ENCODE results near the gene FAM78A. TPM values are rescaled to one million over a fixed set of nuclear protein-coding genes. Genes with fewer than 3 reads are reported as not detected.

FAM78A gene
- total RNA-seq, 2 donors from 2014 or later = 38.0 to 42.3 TPM

DNA sequence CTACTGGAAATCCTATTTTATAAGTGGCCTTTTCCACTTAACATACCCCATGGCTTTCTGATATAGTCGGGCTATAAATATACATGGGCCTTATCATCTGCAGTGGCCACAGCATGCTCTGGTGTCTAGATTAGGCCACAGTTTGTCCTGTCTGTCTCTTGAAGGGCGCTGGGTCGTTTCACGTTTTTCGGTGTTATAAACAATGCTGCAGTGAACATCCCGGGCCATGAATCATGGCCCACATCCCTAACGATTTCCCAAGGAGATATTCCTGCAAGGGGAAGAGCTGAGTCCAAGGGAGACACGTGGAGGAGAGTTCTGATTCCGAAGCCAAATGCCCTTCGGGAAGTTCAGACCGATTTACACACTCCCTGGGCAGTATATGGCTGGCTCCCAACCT is 21.6 kb upstream of the FAM78A start:
- no peaks in the 10 kb centered on the region for H3K9me3 Mint-ChIP-seq
- no peak for ATAC-seq (replicated peaks in 1 of 2)
- no peaks in the 10 kb centered on the region for H3K36me3 Mint-ChIP-seq (ENCODE audit: insufficient read depth in 2 of 2)
- no peaks in the 10 kb centered on the region for H3K27me3 Mint-ChIP-seq (ENCODE audit: low read depth)
- no peaks in the 10 kb centered on the region for H3K4me1 Mint-ChIP-seq (ENCODE audit: low read depth)
- H3K4me3 Mint-ChIP-seq = no peak overlapping the region
- no peak overlapping the region for H3K27ac Mint-ChIP-seq
- DNase-seq = no peak

DNA sequence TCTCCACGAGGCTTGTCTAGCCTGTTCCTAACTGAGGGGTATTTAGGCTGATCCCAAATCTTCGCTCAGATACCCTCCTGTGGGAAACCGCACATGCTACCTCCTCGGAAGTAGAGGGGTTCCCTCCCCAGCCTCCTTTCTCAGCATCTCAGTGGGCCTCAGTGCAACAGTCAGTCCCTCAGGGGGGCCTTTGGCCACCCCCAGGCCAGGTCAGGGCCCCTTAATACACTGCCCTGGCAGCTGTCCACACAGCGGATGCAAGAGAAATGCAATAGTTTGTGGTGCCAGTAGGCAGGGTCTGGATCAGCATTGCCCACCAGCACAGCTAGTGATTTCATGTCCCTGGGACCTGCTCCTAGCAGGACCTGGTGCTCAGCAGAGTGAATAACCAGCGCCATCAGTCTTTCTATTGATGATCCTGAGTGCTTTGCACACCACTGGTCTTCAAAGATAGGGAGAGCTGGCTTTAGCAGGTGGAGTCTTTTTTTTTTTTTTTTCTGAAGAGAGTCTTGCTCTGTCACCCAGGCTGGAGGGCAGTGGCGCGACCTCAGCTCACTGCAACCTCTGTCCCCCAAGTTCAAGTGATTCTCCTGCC is 20.7 kb upstream of the FAM78A start:
- Mint-ChIP-seq H3K4me3 (no peak overlapping the region), H3K27me3 (ENCODE audit: low read depth) (no peaks in the 10 kb centered on the region), H3K27ac (no peak overlapping the region), H3K9me3 (no peaks in the 10 kb centered on the region), H3K36me3 (ENCODE audit: insufficient read depth in 2 of 2) (no peaks in the 10 kb centered on the region), H3K4me1 (ENCODE audit: low read depth) (no peaks in the 10 kb centered on the region)
- DNase-seq = no peak
- no peak for ATAC-seq (replicated peaks in 1 of 2)

DNA sequence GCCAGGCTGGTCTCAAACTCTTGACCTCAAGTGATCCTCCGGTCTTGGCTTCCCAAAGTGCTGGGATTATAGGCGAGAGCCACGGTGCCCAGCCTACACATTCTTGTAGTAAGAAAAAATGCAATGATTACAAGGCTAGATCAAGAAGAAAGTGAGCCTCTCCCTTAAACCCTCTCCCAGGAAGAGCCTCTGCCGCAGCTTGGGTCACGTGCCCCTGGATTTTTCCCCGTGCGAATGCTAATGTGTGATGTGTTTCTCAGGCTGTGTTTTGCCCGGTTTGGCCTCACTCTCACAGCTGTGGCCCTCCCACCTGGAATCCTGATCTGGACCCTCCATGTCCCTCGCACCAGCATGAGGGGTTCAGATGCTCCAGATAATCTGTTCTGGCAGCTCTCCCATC is 20.1 kb upstream of the FAM78A start:
- Mint-ChIP-seq H3K27ac (no peak overlapping the region), H3K36me3 (ENCODE audit: insufficient read depth in 2 of 2) (no peaks in the 10 kb centered on the region), H3K27me3 (ENCODE audit: low read depth) (no peaks in the 10 kb centered on the region), H3K9me3 (no peaks in the 10 kb centered on the region), H3K4me1 (ENCODE audit: low read depth) (no peaks in the 10 kb centered on the region), H3K4me3 (no peak overlapping the region)
- ATAC-seq (replicated peaks in 1 of 2) (no peak), DNase-seq (no peak)

DNA sequence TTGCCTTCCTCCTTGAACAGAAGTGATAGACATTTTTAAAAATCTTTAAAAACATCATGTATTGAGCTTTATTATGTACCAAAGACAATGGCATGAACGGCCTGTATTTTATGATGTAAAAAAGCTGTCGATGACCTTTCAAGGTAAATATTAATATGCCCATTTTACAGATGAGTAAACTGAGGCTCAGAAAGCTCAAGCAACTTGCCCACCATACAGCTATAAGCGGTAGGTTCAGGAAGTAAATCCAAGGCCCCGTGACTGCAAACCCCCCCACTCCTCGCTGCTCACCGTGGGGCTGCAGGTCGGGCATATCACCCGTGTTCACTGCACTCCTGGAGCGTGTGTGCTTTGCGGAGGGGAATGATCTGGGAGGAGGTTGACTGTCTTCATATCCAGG is 16.6 kb upstream of the FAM78A start:
- no peak for DNase-seq
- Mint-ChIP-seq H3K27me3 (ENCODE audit: low read depth) (no peaks in the 10 kb centered on the region), H3K36me3 (ENCODE audit: insufficient read depth in 2 of 2) (no peaks in the 10 kb centered on the region), H3K9me3 (no peaks in the 10 kb centered on the region), H3K4me1 (ENCODE audit: low read depth) (no peaks in the 10 kb centered on the region), H3K4me3 (no peak overlapping the region), H3K27ac (no peak overlapping the region)
- ATAC-seq (replicated peaks in 1 of 2) = no peak

DNA sequence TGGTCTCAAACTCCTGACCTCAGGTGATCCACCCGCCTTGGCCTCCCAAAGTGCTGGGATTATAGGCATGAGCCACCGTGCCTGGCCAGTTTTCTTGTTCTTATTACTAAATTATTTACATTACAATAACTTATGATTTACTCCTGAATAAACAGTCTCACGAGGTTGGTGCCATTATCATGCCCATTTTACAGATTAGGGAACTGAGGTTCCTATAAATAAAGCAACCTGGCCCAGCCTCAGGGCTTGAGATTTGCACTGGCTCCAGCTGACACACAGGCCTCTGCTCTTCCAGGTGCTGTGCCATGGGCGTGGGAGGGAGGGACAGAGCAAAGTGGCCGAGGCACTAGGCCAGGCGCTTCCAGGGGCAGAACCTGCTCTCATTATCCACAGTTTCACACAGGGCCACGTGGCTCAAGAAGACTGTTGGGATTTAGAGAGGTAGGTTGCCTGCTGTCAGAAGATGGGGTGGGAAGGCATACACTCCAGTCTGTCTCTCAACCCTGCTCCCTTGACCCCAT is 15.5 kb upstream of the FAM78A start:
- Mint-ChIP-seq H3K36me3 (ENCODE audit: insufficient read depth in 2 of 2) (no peaks in the 10 kb centered on the region), H3K27ac (no peak overlapping the region), H3K9me3 (no peaks in the 10 kb centered on the region), H3K4me1 (ENCODE audit: low read depth) (no peaks in the 10 kb centered on the region), H3K4me3 (no peak overlapping the region), H3K27me3 (ENCODE audit: low read depth) (no peaks in the 10 kb centered on the region)
- DNase-seq (no peak), ATAC-seq (replicated peaks in 1 of 2) (no peak)

DNA sequence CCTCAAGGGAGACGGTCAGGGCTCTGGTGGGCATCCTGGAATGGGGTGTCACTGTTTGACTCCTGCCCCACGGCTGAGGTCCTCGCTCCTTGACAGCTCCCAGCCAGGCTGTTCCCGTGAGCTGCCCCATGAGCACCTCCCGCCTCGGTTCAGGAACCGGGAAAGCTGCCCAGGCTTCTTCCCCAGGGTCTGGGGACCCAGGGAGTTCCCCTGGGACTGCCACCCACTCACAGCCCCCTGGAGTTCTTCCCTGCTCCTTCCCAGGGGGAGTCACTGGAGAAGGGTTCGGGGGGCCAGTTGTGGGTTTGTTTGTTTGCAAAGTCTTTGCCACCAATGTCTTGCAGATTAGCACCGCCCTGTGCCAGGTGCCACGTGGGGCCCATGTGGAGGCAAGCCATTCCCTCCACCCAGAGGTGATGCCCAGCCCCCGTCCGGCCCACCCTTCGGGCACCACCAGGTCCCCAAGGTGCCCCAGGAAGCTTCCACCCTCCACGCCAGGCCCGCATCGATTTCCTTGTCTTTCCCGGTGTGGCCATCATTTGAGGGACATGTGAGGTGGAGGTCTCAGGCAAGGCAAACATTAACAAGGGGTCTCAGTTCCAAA is 14.6 kb upstream of the FAM78A start:
- no peaks in the 10 kb centered on the region for H3K27me3 Mint-ChIP-seq (ENCODE audit: low read depth)
- no peak overlapping the region for H3K4me3 Mint-ChIP-seq
- no peak for DNase-seq
- H3K36me3 Mint-ChIP-seq (ENCODE audit: insufficient read depth in 2 of 2) = no peaks in the 10 kb centered on the region
- no peaks in the 10 kb centered on the region for H3K4me1 Mint-ChIP-seq (ENCODE audit: low read depth)
- no peak for ATAC-seq (replicated peaks in 1 of 2)
- no peaks in the 10 kb centered on the region for H3K9me3 Mint-ChIP-seq
- no peak overlapping the region for H3K27ac Mint-ChIP-seq

DNA sequence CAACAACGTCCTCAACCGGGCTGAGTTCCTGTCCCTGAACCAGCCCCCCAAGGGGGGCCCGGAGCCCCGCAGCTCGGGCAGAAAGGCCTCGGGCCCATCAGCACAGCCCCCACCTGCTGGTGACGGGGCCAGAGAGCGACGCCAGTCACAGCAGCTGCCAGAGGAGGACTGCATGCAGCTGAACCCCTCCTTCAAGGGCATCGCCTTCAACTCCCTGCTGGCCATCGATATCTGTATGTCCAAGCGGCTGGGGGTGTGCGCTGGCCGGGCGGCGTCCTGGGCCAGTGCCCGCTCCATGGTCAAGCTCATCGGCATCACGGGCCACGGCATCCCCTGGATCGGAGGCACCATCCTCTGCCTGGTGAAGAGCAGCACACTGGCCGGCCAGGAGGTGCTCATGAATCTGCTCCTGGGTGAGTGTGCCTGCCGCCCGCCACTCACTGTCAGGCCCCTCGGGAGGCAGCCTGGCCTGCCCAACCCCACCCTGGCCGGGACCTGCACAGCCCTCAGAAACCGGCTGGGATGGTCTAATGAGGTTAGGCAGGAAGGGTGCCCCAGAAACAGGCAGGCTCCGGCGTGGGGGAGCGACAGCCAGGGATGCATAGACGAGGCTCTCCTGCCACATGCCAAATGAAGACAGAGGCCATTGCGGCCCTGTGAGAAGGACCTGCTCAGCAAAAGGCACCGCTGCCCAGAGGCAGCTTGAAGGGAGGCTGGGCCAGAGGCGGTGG is 13.9 kb upstream of the FAM78A start:
- ATAC-seq (replicated peaks in 1 of 2) = no peak
- no peak for DNase-seq
- H3K36me3 Mint-ChIP-seq (ENCODE audit: insufficient read depth in 2 of 2) = no peaks in the 10 kb centered on the region
- no peaks in the 10 kb centered on the region for H3K27me3 Mint-ChIP-seq (ENCODE audit: low read depth)
- H3K4me3 Mint-ChIP-seq = no peak overlapping the region
- no peak overlapping the region for H3K27ac Mint-ChIP-seq
- H3K9me3 Mint-ChIP-seq = no peaks in the 10 kb centered on the region
- no peaks in the 10 kb centered on the region for H3K4me1 Mint-ChIP-seq (ENCODE audit: low read depth)

DNA sequence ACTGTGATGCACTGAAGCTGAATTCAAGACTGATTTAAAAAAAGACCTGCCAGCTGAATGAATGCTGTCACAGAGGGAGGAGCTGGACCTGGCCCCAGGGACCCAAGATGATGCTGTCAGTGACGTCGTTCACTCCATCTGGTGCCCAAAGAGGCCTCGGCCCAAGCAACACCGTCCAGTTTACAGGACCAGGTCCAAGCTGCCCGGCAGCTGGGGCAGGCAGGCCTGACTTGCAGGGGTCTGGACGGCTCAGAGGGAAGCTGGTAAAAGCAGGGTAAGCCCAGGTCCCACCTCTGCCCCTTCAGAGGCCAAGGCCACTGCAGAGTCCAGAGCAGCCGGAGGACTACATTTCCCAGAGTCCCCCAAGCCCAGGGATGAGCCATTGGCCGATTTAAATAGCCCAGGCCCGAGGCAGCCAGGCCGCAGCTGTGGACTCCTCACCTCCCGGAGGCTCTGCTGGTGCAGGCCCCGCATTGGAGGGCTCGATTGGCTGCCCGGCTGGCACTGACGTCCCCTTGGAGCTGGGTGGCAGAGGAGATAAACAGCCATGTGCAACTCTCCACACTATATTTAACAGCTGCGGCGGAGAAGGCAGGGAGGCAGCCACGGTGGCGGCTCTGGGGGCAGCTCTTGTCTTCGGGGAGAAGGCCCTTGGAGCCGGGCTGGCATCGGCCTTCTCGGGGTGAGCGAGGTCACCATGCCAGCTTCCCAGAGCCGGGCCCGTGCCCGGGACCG is 13.2 kb upstream of the FAM78A start, which contains the start of gene PLPP7:
Gene PLPP7 (plus strand): TSS at position 423 of the 735 bp plus-strand sequence. CDS start 275 bp downstream, at position 698.
- no peak for DNase-seq
- Mint-ChIP-seq H3K9me3 (no peaks in the 10 kb centered on the region), H3K27me3 (ENCODE audit: low read depth) (no peaks in the 10 kb centered on the region), H3K4me1 (ENCODE audit: low read depth) (no peaks in the 10 kb centered on the region), H3K36me3 (ENCODE audit: insufficient read depth in 2 of 2) (no peaks in the 10 kb centered on the region), H3K27ac (no peak within 1 kb of the TSS), H3K4me3 (no peak within 1 kb of the TSS)
- ATAC-seq (replicated peaks in 1 of 2) = peak in 1 of 2 donors; percentile 29

DNA sequence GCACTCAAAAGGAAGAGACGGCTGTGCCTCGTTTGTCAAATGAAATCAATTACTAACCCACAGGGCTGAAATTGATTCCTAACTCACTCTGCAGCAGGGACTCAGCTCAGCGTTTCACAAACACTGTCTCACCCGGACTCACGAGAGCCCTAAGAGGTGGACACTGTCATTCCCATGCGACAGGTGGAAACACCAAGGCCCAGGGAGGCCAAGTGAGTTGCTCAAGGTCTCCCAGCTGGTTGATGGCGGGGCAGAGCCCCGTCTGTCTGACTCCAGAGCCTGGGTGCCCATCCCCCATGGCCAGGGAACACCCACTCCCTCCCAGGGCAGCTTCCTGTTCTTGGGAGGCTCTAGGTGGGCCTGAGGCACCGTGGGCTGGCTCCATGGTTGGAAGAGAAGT is 11.9 kb upstream of the FAM78A start:
- no peak for DNase-seq
- no peaks in the 10 kb centered on the region for H3K4me1 Mint-ChIP-seq (ENCODE audit: low read depth)

DNA sequence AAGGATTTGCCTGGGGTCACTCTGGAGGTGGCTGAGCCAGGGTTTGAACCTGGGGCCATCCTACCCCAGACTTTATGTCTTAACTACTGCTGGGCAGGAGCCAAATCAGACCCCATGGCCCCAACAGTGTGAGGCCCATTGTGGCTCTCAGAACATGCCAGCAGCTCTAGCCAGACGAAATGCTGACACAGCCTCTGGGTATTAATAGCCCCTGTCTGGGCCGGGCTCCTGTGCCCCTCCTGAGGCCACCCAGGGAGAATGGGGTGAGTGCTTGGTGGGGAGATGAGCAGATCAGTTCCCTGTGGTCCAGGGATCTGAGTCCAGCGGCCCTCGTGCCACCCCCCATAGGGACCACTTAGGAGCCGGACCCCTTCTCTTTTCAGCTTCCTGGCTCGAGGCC is 11.0 kb upstream of the FAM78A start:
- Mint-ChIP-seq H3K27me3 (ENCODE audit: low read depth) (peaks cover 2% of the 10 kb centered on the region), H3K4me1 (ENCODE audit: low read depth) (peaks cover 2% of the 10 kb centered on the region), H3K9me3 (no peaks in the 10 kb centered on the region), H3K4me3 (no peak overlapping the region), H3K36me3 (ENCODE audit: insufficient read depth in 2 of 2) (no peaks in the 10 kb centered on the region), H3K27ac (no peak overlapping the region)
- ATAC-seq (replicated peaks in 1 of 2) = no peak
- no peak for DNase-seq

More for the DNA sequence above, 11.9 kb upstream of the FAM78A start:
- no peaks in the 10 kb centered on the region for H3K36me3 Mint-ChIP-seq (ENCODE audit: insufficient read depth in 2 of 2)
- H3K4me3 Mint-ChIP-seq = no peak overlapping the region
- H3K27ac Mint-ChIP-seq = no peak overlapping the region
- no peak for ATAC-seq (replicated peaks in 1 of 2)
- H3K27me3 Mint-ChIP-seq (ENCODE audit: low read depth) = no peaks in the 10 kb centered on the region
- no peaks in the 10 kb centered on the region for H3K9me3 Mint-ChIP-seq

DNA sequence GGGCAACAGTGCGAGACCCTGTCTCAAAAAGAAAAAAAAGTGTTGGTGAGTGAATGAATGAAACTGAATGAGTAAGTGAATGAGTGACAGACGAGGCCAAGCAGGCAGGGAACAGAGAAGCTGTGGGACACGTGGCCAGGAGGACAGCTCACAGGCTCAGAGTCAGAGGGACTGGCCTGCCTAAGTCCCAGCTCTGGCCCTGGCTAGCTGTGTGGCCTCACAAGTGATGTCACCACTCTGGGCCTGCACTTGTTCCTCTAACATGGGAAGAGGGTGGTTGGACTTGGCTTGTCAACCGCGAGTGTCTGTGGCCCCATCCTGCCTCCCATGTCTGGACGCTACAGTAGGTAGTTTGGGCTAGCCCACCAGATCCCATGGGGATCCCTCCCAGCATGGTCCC is 8.5 kb upstream of the FAM78A start:
- Mint-ChIP-seq H3K4me1 (ENCODE audit: low read depth) (peaks cover 11% of the 10 kb centered on the region), H3K9me3 (no peaks in the 10 kb centered on the region), H3K4me3 (no peak overlapping the region), H3K36me3 (ENCODE audit: insufficient read depth in 2 of 2) (peaks cover 0 to 2% of the 10 kb centered on the region in 2 donors), H3K27me3 (ENCODE audit: low read depth) (peaks cover 17% of the 10 kb centered on the region), H3K27ac (no peak overlapping the region)
- DNase-seq (no peak), ATAC-seq (replicated peaks in 1 of 2) (no peak)

DNA sequence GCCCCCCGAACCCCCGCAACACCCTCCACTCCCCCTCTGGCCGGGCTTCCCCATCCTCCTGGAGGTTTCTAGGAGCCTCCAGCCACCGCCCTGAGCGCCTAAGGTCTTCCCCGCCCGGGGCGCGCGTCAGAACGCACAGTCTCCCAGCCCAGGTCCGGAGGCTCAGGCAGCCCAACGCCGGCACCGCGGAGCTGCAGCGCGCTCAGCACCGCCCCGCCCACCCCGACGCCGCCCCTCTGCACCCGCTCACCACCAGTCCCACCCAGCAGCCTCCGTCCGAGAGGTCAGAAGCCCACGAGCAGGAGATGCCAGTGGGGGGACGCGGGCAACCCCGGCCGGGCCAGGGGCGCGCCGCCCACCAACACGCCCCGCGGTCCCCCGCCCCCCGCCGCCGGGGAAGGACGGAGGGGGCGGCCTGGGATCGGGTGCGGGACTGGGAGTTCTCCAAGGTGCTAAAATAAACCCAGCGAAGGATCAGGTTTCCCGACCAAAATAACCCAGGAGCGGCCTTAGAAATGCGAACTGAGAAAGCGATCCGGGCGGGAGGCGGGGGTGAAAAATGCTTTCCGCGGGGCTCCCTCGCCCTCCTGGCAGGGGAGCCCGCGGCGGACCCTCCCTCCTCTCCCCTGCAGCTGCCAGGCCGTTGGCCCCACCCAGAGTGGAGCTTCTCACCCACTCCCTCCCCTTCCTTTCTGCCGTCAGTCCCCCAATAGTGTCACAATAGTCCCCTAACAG is 6.5 kb upstream of the FAM78A start:
- Mint-ChIP-seq H3K27me3 (ENCODE audit: low read depth) (peaks cover 17% of the 10 kb centered on the region), H3K27ac (no peak overlapping the region), H3K4me3 (peak overlapping the region in 1 of 2 donors; percentile 71), H3K4me1 (ENCODE audit: low read depth) (peaks cover 24% of the 10 kb centered on the region), H3K9me3 (no peaks in the 10 kb centered on the region), H3K36me3 (ENCODE audit: insufficient read depth in 2 of 2) (peaks cover 2% of the 10 kb centered on the region in 2 donors)
- ATAC-seq (replicated peaks in 1 of 2) = no peak
- peak in 1 of 2 donors; percentile 35 for DNase-seq
